ENCODE results near the gene C17orf67.

GRCh38 chr17:56798916-56799315 lies 34.8 kb downstream of the C17orf67 start:
- TF ChIP-seq BHLHE40 (IDR thresholded peaks at IDR 0.05; ENCODE audit: borderline replicate concordance), result no peak
- TF ChIP-seq LEF1 (IDR thresholded peaks at IDR 0.05; ENCODE audit: borderline replicate concordance), result no peak
- TF ChIP-seq SUZ12 (IDR thresholded peaks at IDR 0.05), result no peak
- TF ChIP-seq ARNT (IDR thresholded peaks at IDR 0.05), result no peak
- TF ChIP-seq NFRKB (IDR thresholded peaks at IDR 0.05), result no peak
- no peak for TF ChIP-seq CTBP1 (IDR thresholded peaks at IDR 0.05; ENCODE audit: borderline replicate concordance)

All from HEK293T (cell line).